Activated CD4-positive, alpha-beta T cell treated with anti-CD3 and anti-CD28 coated beads, Interleukin-10, Interleukin-2, amounts not matched to agents 100 ng/mL and 50 ng/mL, durations not matched to agents 16 hours and 8 hours (primary cell): Measurements from ENCODE around the gene IL17RB.

Experiments
- DNase-seq: peaks from one replicate; pipeline ENCODE4 v3.0.0-alpha.2; 2020

Gene IL17RB

DNA sequence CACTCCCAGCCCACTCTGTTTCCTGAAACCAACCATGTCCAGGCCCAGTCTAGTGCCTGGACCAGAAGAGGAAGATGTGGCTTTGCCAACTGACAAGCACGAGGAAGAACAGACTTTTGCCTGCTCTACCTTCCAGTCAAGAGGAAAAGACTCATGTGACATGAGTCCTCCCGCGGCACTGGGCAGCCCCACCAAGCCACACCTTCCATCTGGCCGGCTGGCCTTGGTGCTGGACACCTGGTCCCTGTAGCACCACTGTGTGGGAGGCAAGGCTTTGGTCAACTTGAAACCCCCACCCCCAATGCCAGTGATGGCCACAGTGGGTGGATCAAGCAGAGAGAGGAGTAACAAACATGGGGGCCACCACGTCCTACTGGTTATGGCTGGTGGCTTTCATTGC lies 12.7 kb upstream of the IL17RB start:
- no peak for DNase-seq

DNA sequence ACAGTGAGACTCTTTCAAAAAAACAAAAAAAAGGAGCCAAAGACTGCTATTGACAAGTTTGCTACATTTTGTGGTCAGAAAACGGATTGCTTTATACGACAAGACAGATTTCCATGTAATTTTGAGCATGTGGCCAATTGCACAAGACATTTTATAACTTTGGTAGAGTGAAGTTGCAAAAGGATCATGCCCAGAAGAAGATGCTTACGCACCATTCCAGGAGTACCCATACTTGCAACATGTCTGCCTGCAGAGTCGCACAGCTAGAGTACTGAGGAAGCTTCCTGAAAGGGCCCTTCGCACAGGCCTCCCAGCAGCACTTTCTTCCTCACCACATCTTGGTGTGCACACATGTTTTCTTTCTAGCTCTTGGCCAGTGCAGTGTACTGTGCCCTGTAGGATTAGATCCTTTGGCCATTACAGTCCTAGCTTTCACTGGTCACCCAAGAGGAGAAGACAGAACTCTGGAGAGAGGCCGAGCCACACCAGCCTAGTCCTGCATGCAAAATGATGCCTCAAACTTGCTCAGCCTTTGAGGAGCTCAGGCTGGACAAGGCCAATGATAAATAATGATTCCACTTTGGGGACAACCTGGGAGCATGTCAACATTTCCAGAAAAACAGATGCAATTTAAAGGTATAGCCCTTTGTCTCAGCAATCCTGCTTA lies 11.8 kb upstream of the IL17RB start:
- DNase-seq: no peak

DNA sequence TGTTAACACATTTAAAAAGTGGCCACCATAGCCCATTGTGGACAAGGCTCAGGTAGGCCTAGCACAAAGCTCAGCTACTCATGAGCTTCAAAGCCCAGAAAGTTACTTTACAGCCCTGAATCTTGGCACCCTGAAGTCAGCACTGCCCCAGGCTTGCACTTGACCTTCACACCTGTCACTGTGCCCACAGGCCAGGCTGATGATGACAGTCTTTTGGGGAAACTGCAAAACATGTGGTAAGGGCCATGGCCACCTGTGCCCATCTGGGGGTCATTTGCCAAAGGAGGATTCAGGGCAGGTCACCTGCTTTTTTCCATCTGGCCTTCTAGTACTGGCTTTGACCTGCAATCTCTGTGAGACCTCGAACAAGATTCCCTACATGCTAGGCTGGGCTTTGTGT lies 11.1 kb upstream of the IL17RB start:
- DNase-seq: no peak

- DNase-seq: no peak
These were observed 10.1 kb upstream of the IL17RB start for GRCh38 chr3:53836084-53836872.

- DNase-seq: no peak
These were observed 9.0 kb upstream of the IL17RB start for GRCh38 chr3:53837331-53837730.

DNA sequence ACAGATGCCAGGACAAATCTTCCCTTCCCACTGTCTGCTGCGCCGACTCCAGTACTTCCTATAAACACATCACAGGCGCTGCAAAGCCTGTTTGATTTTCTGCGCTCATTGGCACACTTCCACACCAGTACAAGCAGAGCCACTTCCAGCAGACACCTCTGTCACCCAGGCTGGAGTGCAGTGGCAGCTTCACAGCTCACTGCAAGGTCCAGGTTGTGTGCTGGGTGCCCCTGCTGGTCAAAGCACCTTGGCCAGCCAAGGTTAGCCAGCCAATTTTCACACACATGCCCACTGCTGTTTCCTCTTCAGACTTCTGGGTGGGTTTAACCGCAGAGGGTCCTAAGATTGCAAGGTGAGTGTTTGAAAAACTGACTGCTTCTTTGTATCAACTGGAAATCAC lies 5.1 kb upstream of the IL17RB start:
- no peak for DNase-seq

- DNase-seq: no peak
These were observed 3.8 kb upstream of the IL17RB start for GRCh38 chr3:53842436-53843194.

- no peak for DNase-seq
These were observed 2.9 kb upstream of the IL17RB start for GRCh38 chr3:53843195-53844177.

DNA sequence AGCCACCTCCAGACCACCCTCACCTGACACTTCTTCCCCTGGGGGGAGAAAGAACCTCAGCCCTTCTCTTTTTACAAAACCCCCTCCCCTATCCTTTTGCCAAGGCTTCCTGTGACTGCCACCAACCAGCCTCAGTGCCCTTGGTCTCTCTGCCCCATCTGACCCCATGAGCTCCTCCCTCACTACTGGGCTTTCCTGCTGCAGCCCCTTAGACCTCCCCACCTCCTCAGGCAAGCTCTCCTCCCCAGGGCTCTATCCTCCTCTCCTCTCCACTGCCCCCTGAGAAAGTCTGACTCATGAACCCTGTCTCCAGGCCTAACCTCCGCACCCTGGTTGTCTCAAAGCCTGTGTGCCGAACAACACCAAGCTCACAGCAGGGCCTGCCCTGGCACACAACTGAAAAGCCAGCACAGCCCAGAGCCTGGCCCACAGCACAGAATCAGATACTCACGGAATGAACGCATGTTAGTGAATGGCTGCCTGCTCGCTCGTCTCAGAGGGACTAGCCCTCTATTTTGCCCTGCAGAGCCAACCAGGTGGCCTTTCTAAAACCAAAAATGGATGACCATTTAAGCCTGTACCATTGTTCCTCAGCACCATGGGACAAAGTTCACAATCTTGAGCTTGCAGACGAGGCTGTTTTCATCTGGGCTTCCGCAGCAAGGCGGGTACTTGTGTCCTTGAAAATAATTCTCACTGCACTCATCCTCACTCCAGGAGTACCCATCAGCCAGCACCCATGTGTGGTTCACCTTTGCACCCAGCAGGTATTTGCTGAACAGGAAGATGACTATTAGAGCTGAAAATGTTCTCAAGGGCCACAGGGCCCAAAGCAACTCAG lies 1.9 kb upstream of the IL17RB start:
- DNase-seq: no peak

- DNase-seq: peak; percentile 8
These were observed 1.1 kb upstream of the IL17RB start for GRCh38 chr3:53845103-53845880.

- DNase-seq: no peak
These were observed 561 bp upstream of the IL17RB start for GRCh38 chr3:53845881-53846133.

- DNase-seq: no peak
These were observed 435 bp downstream of the IL17RB start for GRCh38 chr3:53846851-53847155.

DNA sequence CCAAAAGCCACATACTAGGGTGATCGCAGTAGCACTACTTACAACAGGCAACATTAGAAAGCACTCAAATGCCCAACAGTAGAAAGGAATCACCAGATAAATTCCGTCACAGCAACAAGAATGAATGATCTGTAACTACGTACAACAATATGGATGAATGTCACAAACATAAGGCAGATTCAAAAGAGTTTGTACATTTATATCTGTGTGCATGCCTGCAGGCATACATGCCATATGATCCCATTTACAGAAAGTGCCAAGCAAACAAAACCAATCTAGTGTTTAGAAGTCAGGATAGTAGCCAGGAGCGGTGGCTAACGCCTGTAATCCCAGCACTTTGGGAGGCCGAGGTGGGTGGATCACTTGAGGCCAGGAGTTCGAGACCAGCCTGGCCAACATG lies 3.5 kb downstream of the IL17RB start:
- no peak for DNase-seq

DNA sequence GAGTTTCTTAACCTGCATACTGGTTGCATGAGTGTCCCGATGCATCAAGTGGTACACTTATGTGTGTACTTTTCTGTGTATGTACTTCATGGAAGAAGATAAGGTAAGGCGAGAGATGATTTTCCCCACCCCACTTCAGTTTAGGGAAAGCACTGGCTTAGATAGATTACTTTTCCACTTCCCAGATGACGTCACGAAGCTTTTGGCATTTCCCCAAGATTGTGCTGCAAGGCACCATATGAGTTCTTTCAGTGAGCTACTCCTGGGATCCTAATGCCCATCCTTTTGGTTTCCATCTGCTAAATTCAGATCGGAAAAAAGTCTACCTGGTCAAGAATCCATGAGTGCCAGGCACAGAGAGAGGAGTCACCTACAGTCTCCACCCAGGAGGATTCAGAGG lies 4.5 kb downstream of the IL17RB start:
- DNase-seq: no peak

DNA sequence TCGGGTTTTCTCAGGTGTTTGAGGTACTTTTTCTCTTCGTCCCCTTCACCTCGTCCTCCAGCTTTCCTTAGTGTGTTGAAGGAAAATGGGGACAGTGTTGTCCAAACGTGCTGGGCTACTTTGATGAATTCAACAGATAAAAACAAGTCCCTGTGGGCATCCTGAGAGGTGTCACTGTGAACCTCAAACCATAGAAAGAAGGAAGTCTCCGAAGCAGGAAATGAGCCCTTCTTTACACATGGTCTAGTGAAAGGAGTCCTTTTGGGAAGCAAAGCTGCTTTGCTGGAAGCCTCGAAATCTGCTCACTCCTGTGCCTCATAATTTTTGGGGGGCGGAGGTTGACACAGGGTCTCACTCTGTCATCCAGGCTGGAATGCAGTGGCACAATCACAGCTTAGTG lies 10.6 kb downstream of the IL17RB start:
- no peak for DNase-seq

DNA sequence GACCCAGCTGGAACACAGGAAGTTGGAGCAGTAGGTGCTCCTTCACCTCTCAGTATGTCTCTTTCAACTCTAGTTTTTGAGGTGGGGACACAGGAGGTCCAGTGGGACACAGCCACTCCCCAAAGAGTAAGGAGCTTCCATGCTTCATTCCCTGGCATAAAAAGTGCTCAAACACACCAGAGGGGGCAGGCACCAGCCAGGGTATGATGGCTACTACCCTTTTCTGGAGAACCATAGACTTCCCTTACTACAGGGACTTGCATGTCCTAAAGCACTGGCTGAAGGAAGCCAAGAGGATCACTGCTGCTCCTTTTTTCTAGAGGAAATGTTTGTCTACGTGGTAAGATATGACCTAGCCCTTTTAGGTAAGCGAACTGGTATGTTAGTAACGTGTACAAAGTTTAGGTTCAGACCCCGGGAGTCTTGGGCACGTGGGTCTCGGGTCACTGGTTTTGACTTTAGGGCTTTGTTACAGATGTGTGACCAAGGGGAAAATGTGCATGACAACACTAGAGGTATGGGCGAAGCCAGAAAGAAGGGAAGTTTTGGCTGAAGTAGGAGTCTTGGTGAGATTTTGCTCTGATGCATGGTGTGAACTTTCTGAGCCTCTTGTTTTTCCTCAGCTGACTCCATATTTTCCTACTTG lies 11.9 kb downstream of the IL17RB start:
- no peak for DNase-seq

DNA sequence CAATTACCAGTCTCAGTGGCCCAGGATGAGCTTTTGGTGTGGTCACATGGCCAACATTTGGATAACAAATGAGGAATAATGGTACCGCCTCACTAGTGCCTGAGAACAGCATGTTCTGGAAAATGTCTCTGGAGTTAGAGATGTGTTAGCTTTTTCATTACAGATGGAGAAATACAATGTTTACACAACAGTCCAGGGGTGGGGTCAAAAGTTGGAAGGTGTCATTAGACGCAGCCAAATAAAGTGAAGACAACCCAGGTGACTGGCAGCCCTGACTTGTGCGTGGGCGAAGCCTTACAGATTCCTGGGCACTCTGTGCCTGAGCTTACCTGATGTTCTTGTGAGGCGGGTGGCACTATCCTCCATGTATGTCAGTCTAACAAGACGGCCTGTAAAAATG lies 12.8 kb downstream of the IL17RB start:
- no peak for DNase-seq

- DNase-seq: no peak
These were observed 13.8 kb downstream of the IL17RB start for GRCh38 chr3:53860196-53860595.

- DNase-seq: no peak
These were observed 15.9 kb downstream of the IL17RB start for GRCh38 chr3:53862241-53862640.

DNA sequence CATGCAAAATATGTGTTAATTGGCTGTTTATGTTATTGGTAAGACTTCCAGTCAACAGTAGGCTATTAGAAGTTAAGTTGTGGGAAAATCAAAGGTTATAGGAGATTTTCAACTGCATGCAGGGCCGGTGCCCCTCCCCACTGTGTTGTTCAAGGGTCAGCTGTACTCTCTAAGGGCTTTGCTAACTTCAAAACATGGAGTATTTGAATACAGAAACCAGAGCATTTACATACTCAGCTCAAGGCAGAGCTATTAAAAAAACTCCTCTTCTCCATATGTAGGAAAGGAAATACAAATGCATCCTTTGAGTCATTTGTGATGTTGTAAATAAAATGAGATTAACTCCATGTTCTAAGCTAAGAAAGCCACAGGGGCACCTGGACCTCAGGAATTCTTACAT lies 16.8 kb downstream of the IL17RB start:
- DNase-seq: no peak
